HEK293T (cell line): Measurements from ENCODE around the gene GSN.

Experiments used
- BHLHE40 ChIP-seq: fragments of 450-650 bp; IDR thresholded peaks from 2 replicates; pipeline ENCODE4 v1.6.1; 2016; ENCODE audit warnings: mild to moderate bottlenecking, moderate library complexity, borderline replicate concordance
- CTBP1 ChIP-seq: fragments of 450-650 bp; IDR thresholded peaks from 2 replicates; pipeline ENCODE4 v1.6.1; 2016; ENCODE audit warnings: borderline replicate concordance
- FOXA1 ChIP-seq: fragments of 450-650 bp; IDR thresholded peaks from 2 replicates; pipeline ENCODE4 v1.6.1; 2016; ENCODE audit warnings: mild to moderate bottlenecking
- FOXM1 ChIP-seq: fragments of 450-650 bp; IDR thresholded peaks from 2 replicates; pipeline ENCODE4 v1.6.1; 2017; ENCODE audit warnings: mild to moderate bottlenecking, borderline replicate concordance
- PKNOX1 ChIP-seq: fragments of 450-650 bp; IDR thresholded peaks from 2 replicates; pipeline ENCODE4 v1.6.1; 2016
- SP1 ChIP-seq: fragments of 450-650 bp; IDR thresholded peaks from 2 replicates; pipeline ENCODE4 v1.6.1; 2017
- SUZ12 ChIP-seq: fragments of 450-650 bp; IDR thresholded peaks from 2 replicates; pipeline ENCODE4 v1.6.1; 2016; ENCODE audit warnings: mild to moderate bottlenecking
- TARDBP ChIP-seq: fragments of 450-650 bp; IDR thresholded peaks from 2 replicates; pipeline ENCODE4 v1.6.1; 2016

GRCh38 chr9:121344184-121344583 is 76.2 kb downstream of the GSN start:
- TF ChIP-seq BHLHE40, result no peak
- TF ChIP-seq FOXM1, result no peak
- TF ChIP-seq SP1, result no peak
- TF ChIP-seq FOXA1, result no peak
- TF ChIP-seq PKNOX1, result no peak
- no peak for TF ChIP-seq TARDBP
- TF ChIP-seq CTBP1, result no peak
- no peak for TF ChIP-seq SUZ12
